DOHH2 (cell line): ENCODE data around the gene PAFAH2.

Experiments
- EZH2phosphoT487 ChIP-seq: fragments of 200-600 bp; sonication (generic); IDR thresholded peaks from 2 replicates; pipeline ENCODE4 v1.6.1; 2017; ENCODE audit warnings: borderline replicate concordance, mild to moderate bottlenecking, antibody characterized with exemption, low read length, moderate library complexity, mixed read lengths
- TF ChIP-seq, protein P1 (sequence below): fragments of 200-600 bp; sonication (generic); IDR thresholded peaks from one replicate; pipeline ENCODE4 v1.5.1; 2014; ENCODE audit warnings: antibody characterized with exemption, mild to moderate bottlenecking, low read depth, low read length; ENCODE audit not compliant: poor library complexity, severe bottlenecking

DNA sequence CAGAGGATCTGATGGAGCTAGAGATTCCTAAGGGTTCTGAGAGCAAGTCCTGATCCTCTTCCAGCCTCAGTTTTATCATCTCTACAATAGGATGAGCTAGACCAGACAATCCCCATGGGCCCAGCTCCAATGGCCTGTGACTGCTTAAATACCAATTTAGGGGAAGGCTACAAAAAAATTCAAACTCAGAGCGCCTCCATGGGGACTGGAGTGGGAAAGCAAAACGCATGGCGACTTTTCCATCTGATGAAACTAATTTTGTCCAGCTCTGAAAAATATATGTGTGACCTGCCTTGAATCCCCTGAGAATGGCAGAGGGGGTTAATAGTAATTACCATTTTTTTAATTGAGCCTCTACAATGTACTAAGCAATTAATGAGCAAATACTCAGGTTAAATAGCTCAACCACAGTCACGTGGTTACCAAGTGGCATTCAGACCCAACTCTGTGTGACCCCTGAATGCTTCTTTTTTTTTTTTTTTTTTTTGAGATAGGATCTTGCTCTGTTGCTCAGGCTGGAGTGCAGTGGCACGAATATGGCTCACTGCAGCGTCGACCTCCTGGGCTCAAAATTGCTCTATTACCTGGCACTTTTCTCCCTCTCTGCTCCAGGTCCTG is 32.1 kb upstream of the PAFAH2 start:
- TF ChIP-seq, protein P1, sequence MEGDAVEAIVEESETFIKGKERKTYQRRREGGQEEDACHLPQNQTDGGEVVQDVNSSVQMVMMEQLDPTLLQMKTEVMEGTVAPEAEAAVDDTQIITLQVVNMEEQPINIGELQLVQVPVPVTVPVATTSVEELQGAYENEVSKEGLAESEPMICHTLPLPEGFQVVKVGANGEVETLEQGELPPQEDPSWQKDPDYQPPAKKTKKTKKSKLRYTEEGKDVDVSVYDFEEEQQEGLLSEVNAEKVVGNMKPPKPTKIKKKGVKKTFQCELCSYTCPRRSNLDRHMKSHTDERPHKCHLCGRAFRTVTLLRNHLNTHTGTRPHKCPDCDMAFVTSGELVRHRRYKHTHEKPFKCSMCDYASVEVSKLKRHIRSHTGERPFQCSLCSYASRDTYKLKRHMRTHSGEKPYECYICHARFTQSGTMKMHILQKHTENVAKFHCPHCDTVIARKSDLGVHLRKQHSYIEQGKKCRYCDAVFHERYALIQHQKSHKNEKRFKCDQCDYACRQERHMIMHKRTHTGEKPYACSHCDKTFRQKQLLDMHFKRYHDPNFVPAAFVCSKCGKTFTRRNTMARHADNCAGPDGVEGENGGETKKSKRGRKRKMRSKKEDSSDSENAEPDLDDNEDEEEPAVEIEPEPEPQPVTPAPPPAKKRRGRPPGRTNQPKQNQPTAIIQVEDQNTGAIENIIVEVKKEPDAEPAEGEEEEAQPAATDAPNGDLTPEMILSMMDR: peak; percentile 41
- no peak for TF ChIP-seq EZH2phosphoT487
